H1 (cell line): ENCODE results near the gene LILRB2. TPM values are rescaled to one million over a fixed set of nuclear protein-coding genes. Genes with fewer than 3 reads are reported as not detected.

ENCODE experiments used
- CTCF ChIA-PET: fragments of 300-600 bp; sonication (Branson Sonifier 250); formaldehyde crosslinking; loops from one replicate; lab custom pipeline; 2021; ENCODE audit not compliant: partially characterized antibody; lab: Charles Lee
- POLR2A ChIA-PET: fragments of 300-600 bp; sonication (Branson Sonifier 250); formaldehyde crosslinking; loops from one replicate; lab custom pipeline; 2021; ENCODE audit warnings: inconsistent platforms; ENCODE audit not compliant: partially characterized antibody; lab: Charles Lee
- DNase-seq, 2 experiments: peaks; one replicate each; pipeline versions ENCODE4 v3.0.0 to v3.0.0-alpha.2; 2010 to 2022; ENCODE audit warnings: low spot score in 2 of 2, low read depth in 1 of 2, mixed read lengths in 1 of 2
- FAIRE-seq: peaks from 2 replicates; lab custom pipeline; 2011; peaks lifted over from hg19 to GRCh38; lab: Jason Lieb, UNC
- H2AFZ ChIP-seq: 2 replicates; pipeline ENCODE4 v1.8.1; 2012; ENCODE audit warnings: low read length, inconsistent platforms
- H2AK5ac ChIP-seq: 2 replicates; pipeline ENCODE4 v1.6.1; 2013; ENCODE audit warnings: low read depth, low read length
- H2BK120ac ChIP-seq: replicated peaks from 2 replicates; pipeline ENCODE3; 2013; ENCODE audit warnings: low read depth, low read length, inconsistent platforms
- H2BK12ac ChIP-seq: 2 replicates; pipeline ENCODE4 v1.6.1; 2013; ENCODE audit warnings: low read depth, low read length
- H2BK15ac ChIP-seq: 2 replicates; pipeline ENCODE4 v1.6.1; 2013; ENCODE audit warnings: low read length
- H2BK20ac ChIP-seq: 2 replicates; pipeline ENCODE4 v1.6.1; 2013; ENCODE audit warnings: low read length
- H2BK5ac ChIP-seq: 2 replicates; pipeline ENCODE4 v1.6.1; 2013; ENCODE audit warnings: low read depth, low read length
- H3K14ac ChIP-seq: 2 replicates; pipeline ENCODE4 v1.6.1; 2013; ENCODE audit warnings: inconsistent platforms; ENCODE audit not compliant: insufficient read length
- H3K18ac ChIP-seq: 2 replicates; pipeline ENCODE4 v1.6.1; 2013; ENCODE audit warnings: low read length; ENCODE audit errors: extremely low read depth
- H3K23ac ChIP-seq: 2 replicates; pipeline ENCODE4 v1.6.1; 2013; ENCODE audit warnings: inconsistent platforms; ENCODE audit not compliant: insufficient read length
- H3K23me2 ChIP-seq: 2 replicates; pipeline ENCODE4 v1.6.1; 2013; ENCODE audit warnings: low read depth, low read length
- H3K27ac ChIP-seq: 2 replicates; pipeline ENCODE4 v1.6.1; 2011; ENCODE audit warnings: low read depth, low read length, inconsistent platforms
- H3K27me3 ChIP-seq, 4 experiments: replicated peaks in 1 of 4; 1 replicate in 1 of 4; 2 replicates in 3 of 4; pipeline versions ENCODE4 v1.6.1 to v1.8.1; 2011 to 2013; ENCODE audit warnings: low read length in 3 of 4, mild to moderate bottlenecking in 3 of 4, inconsistent platforms in 2 of 4, mixed read lengths in 2 of 4, moderate library complexity in 1 of 4; ENCODE audit not compliant: control insufficient read depth in 3 of 4, insufficient read depth in 3 of 4; ENCODE audit errors: extremely low read depth in 1 of 4
- H3K36me3 ChIP-seq, 4 experiments: 2 replicates each; pipeline versions ENCODE4 v1.6.1 to v1.8.1; 2011 to 2013; ENCODE audit warnings: mild to moderate bottlenecking in 4 of 4, low read length in 3 of 4, moderate library complexity in 2 of 4, control low read depth in 1 of 4, inconsistent platforms in 1 of 4; ENCODE audit not compliant: insufficient read depth in 4 of 4, control insufficient read depth in 2 of 4
- H3K4ac ChIP-seq: replicated peaks from 2 replicates; pipeline ENCODE3; 2013; ENCODE audit warnings: low read length, low read depth, mixed read lengths, inconsistent platforms; ENCODE audit not compliant: insufficient read length
- H3K4me1 ChIP-seq, 4 experiments: replicated peaks in 1 of 4; 1 replicate in 1 of 4; 2 replicates in 3 of 4; pipeline versions ENCODE4 v1.6.1 to v1.8.1; 2011 to 2013; ENCODE audit warnings: low read length in 3 of 4, inconsistent platforms in 2 of 4, mixed read lengths in 1 of 4; ENCODE audit not compliant: insufficient read depth in 4 of 4, control insufficient read depth in 3 of 4
- H3K4me2 ChIP-seq, 2 experiments: 2 replicates each; pipeline versions ENCODE4 v1.6.1 to v1.8.1; 2011 to 2013; ENCODE audit warnings: low read depth in 2 of 2, low read length in 2 of 2, control low read depth in 1 of 2, inconsistent platforms in 1 of 2, mild to moderate bottlenecking in 1 of 2; ENCODE audit not compliant: insufficient read depth in 1 of 2
- H3K4me3 ChIP-seq, 4 experiments: fragments of 200-600, 300-600 bp in 1 of 4; sonication (generic), shearing (Covaris generic), sonication (Bioruptor Twin) in 1 of 4; 2 replicates each; pipeline versions ENCODE4 v1.5.1 to v1.8.1; 2011 to 2016; ENCODE audit warnings: low read length in 4 of 4, low read depth in 3 of 4, control low read depth in 2 of 4, inconsistent platforms in 2 of 4, mild to moderate bottlenecking in 2 of 4, mixed read lengths in 1 of 4, moderate library complexity in 1 of 4; ENCODE audit not compliant: insufficient read depth in 2 of 4; ENCODE audit errors: extremely low read depth in 1 of 4
- H3K56ac ChIP-seq: replicated peaks from 2 replicates; pipeline ENCODE3; 2013; ENCODE audit warnings: low read depth, mild to moderate bottlenecking, mixed read lengths, low read length, inconsistent platforms; ENCODE audit not compliant: insufficient read length
- H3K79me1 ChIP-seq: 2 replicates; pipeline ENCODE4 v1.6.1; 2013; ENCODE audit warnings: low read depth, low read length, control low read depth
- H3K79me2 ChIP-seq, 2 experiments: 2 replicates each; pipeline versions ENCODE4 v1.6.1 to v1.8.1; 2012 to 2013; ENCODE audit warnings: low read length in 2 of 2, mild to moderate bottlenecking in 2 of 2, inconsistent platforms in 1 of 2; ENCODE audit not compliant: insufficient read depth in 2 of 2, control insufficient read depth in 1 of 2
- H3K9ac ChIP-seq, 4 experiments: replicated peaks in 1 of 4; 1 replicate in 1 of 4; 2 replicates in 3 of 4; pipeline versions ENCODE4 v1.6.1 to v1.8.1; 2011 to 2013; ENCODE audit warnings: low read depth in 3 of 4, low read length in 3 of 4, control low read depth in 2 of 4, mild to moderate bottlenecking in 2 of 4, moderate library complexity in 2 of 4, inconsistent platforms in 1 of 4; ENCODE audit errors: extremely low read depth in 1 of 4
- H3K9me3 ChIP-seq, 2 experiments: 2 replicates each; pipeline versions ENCODE4 v1.6.1 to v1.8.1; 2012 to 2013; ENCODE audit warnings: mild to moderate bottlenecking in 2 of 2, moderate library complexity in 2 of 2, control low read depth in 1 of 2, inconsistent platforms in 1 of 2, low read depth in 1 of 2, low read length in 1 of 2, mixed read lengths in 1 of 2; ENCODE audit not compliant: insufficient read depth in 2 of 2
- H4K20me1 ChIP-seq, 2 experiments: replicated peaks in 1 of 2; 2 replicates each; pipeline versions ENCODE3 to v1.8.1; 2011 to 2013; ENCODE audit warnings: inconsistent platforms in 2 of 2, low read length in 2 of 2, mild to moderate bottlenecking in 1 of 2; ENCODE audit not compliant: insufficient read depth in 2 of 2, control insufficient read depth in 1 of 2
- H4K5ac ChIP-seq: 2 replicates; pipeline ENCODE4 v1.6.1; 2013; ENCODE audit warnings: low read length, low read depth, mixed read lengths, inconsistent platforms; ENCODE audit not compliant: insufficient read length
- H4K8ac ChIP-seq: 2 replicates; pipeline ENCODE4 v1.8.0; 2013; ENCODE audit warnings: mild to moderate bottlenecking, moderate library complexity, low read length, inconsistent platforms; ENCODE audit not compliant: insufficient read depth; ENCODE audit errors: extremely low read depth
- H4K91ac ChIP-seq: replicated peaks from 2 replicates; pipeline ENCODE3; 2013; ENCODE audit warnings: low read length, mixed read lengths, inconsistent platforms; ENCODE audit not compliant: insufficient read length
- CHD2 ChIP-seq: IDR thresholded peaks from 2 replicates; pipeline ENCODE4 v1.6.1; 2012; ENCODE audit warnings: low read length, improper control_type of control experiment
- CREB1 ChIP-seq: IDR thresholded peaks from 2 replicates; pipeline ENCODE4 v1.6.1; 2012; ENCODE audit warnings: inconsistent platforms
- CTBP2 ChIP-seq: IDR thresholded peaks from 2 replicates; pipeline ENCODE4 v1.7.0; 2011; ENCODE audit warnings: borderline replicate concordance, mild to moderate bottlenecking, moderate library complexity, mixed read lengths, low read length; ENCODE audit not compliant: insufficient read depth, insufficient read length
- KDM1A ChIP-seq: fragments of 200-600, 300-600 bp; sonication (generic); IDR thresholded peaks from 2 replicates; pipeline ENCODE4 v1.7.1; 2016; ENCODE audit warnings: mild to moderate bottlenecking, low read length, borderline replicate concordance
- NANOG ChIP-seq: IDR thresholded peaks from 2 replicates; pipeline ENCODE4 v1.6.1; 2011; ENCODE audit warnings: low read length, low read depth, mild to moderate bottlenecking, inconsistent platforms; ENCODE audit not compliant: insufficient read depth, poor library complexity, severe bottlenecking
- NRF1 ChIP-seq: IDR thresholded peaks from 2 replicates; pipeline ENCODE4 v1.6.1; 2011; ENCODE audit warnings: mild to moderate bottlenecking, low read depth, low read length, improper control_type of control experiment
- POLR2A ChIP-seq, 2 experiments: IDR thresholded peaks; 1 replicate in 1 of 2; 2 replicates in 1 of 2; pipeline ENCODE4 v1.6.1; 2011; ENCODE audit warnings: low read depth in 2 of 2, low read length in 2 of 2, mild to moderate bottlenecking in 2 of 2; ENCODE audit errors: control extremely low read depth in 1 of 2
- SP2 ChIP-seq: IDR thresholded peaks from 2 replicates; pipeline ENCODE4 v1.6.1; 2012; ENCODE audit warnings: mild to moderate bottlenecking, low read length, inconsistent platforms
- SUZ12 ChIP-seq: fragments of 200-600 bp; sonication (generic); IDR thresholded peaks from 2 replicates; pipeline ENCODE4 v1.6.1; 2012; ENCODE audit warnings: mild to moderate bottlenecking, inconsistent platforms, low read length, moderate library complexity, mixed read lengths
- TAF1 ChIP-seq: IDR thresholded peaks from 2 replicates; pipeline ENCODE4 v1.6.1; 2011; ENCODE audit warnings: mild to moderate bottlenecking, low read depth, low read length
- TBP ChIP-seq: IDR thresholded peaks from 2 replicates; pipeline ENCODE4 v1.6.1; 2011; ENCODE audit warnings: low read depth, low read length, improper control_type of control experiment
- WGBS, 2 experiments: shearing (Covaris generic) in 1 of 2; methylation state at CpG; one replicate each; pipeline versions ENCODE4 v1.1.6 to v1.1.7; 2013 to 2015; ENCODE audit warnings: low lambda C conversion rate in 2 of 2, mixed read lengths in 2 of 2, inconsistent platforms in 1 of 2, low coverage in 1 of 2, missing lambda C conversion rate in 1 of 2; ENCODE audit not compliant: insufficient replicate concordance in 2 of 2, insufficient coverage in 1 of 2, insufficient read length in 1 of 2; ENCODE audit errors: extremely low coverage in 1 of 2, missing lambda C conversion rate in 1 of 2; 5-methylcytosine and 5-hydroxymethylcytosine counted together
- polyA plus RNA-seq, 7 experiments: library from polyadenylated mRNA; depleted of rRNA in 3 of 7; stranded (reverse) in 5 of 7; unstranded in 2 of 7; fragments of >200 nt in 5 of 7; fragments of 200-250 nt in 2 of 7; gene quantifications; 1 replicate in 5 of 7; 2 replicates in 1 of 7; 4 replicates in 1 of 7; pipeline versions ENCODE4 v1.2.1 to v1.2.3, GENCODE V29; 2011 to 2013; ENCODE audit warnings: missing spikeins in 2 of 7, mixed read lengths in 2 of 7
- total RNA-seq: library from RNA; stranded (reverse); fragmentation: NEBNext Ultra II Directional; extraction: Animal tissue kit (Norgen Biotek cat#: 25700); gene quantifications from 2 replicates; pipeline ENCODE4 v1.2.1, GENCODE V29; 2021
- TF ChIP-seq, protein P1 (sequence below): IDR thresholded peaks from 2 replicates; pipeline ENCODE4 v1.6.1; 2011; ENCODE audit warnings: low read length, improper control_type of control experiment

The LILRB2 gene
- total and polyA plus RNA-seq, 2 of the 8 experiments (the other 6 are each of a cell fraction or from before 2014, with no cell fraction given): not detected

DNA sequence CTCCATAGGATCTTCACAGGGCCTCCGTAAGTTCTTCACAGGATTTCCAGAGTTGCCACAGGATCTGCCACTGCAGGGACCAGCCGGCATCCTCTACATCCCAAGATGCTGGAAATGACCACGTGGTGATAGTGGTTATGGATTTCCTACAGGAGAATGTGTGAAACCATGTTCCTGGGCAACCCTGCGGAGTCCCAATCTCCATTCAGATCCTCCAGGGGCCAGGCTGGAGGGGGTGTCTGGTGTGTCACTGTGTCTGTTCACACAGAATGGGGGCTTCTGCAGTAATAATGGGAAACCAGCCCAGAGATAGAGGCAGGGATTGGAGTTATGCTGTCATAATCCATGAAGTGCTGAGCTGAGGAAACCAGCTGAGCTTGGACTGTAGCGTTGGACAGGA is 47.0 kb downstream of the LILRB2 start:
- Histone ChIP-seq H4K5ac (no peak overlapping the region), H3K27me3 (peaks cover 0 to 7% (median 2%) of the 10 kb centered on the region in 4 experiments; a peak in 3 of 7 replicates), H3K79me1 (no peaks in the 10 kb centered on the region), H2BK12ac (no peak overlapping the region), H2BK15ac (no peak overlapping the region), H3K4ac (no peak overlapping the region), H3K4me3 (no peak overlapping the region), H2BK120ac (no peak overlapping the region), H3K14ac (no peak overlapping the region), H2AK5ac (no peak overlapping the region), H3K4me2 (no peak overlapping the region), H4K91ac (no peak overlapping the region), H3K9me3 (peaks cover 4 to 6% of the 10 kb centered on the region in 2 experiments; a peak in 2 of 4 replicates), H2BK5ac (no peak overlapping the region), H3K36me3 (no peaks in the 10 kb centered on the region), H2AFZ (no peak overlapping the region), H3K23me2 (no peaks in the 10 kb centered on the region), H2BK20ac (no peak overlapping the region), H3K4me1 (no peaks in the 10 kb centered on the region), H3K18ac (no peak overlapping the region), H3K79me2 (no peaks in the 10 kb centered on the region), H3K56ac (no peak overlapping the region), H4K8ac (no peak overlapping the region), H3K27ac (no peak overlapping the region), H3K23ac (no peak overlapping the region), H4K20me1 (peaks cover 0 to 1% of the 10 kb centered on the region in 2 experiments), H3K9ac (no peak overlapping the region)
- WGBS, 2 experiments: 69% methylated on average over 5 of the region's 5 CpGs; no CpG with 5 or more reads in 1 of the 2 experiments
- CTCF ChIA-PET: interaction anchor here (1.1 to 1.9 kb wide), 4 partner anchors 32 to 158 kb away, joined by 3 to 9 read pairs (median 4); no protein-coding TSS in a partner anchor
- FAIRE-seq (no peak), DNase-seq (no peak)
- POLR2A ChIA-PET: interaction anchor here (1.6 to 4.9 kb wide), 3 partner anchors 24 to 33 kb away, joined by 4 to 44 read pairs (median 10); partner anchors contain the start of gene RPS9
- no peak for TF ChIP-seq CHD2
- no peak for TF ChIP-seq SUZ12
- TF ChIP-seq TBP: no peak
- TF ChIP-seq POLR2A (IDR thresholded peaks at IDR 0.05; ENCODE audit: control extremely low read depth in 1 of 2, low read depth in 2 of 2, low read length in 2 of 2): no peak
- no peak for TF ChIP-seq SP2
- no peak for TF ChIP-seq KDM1A
- TF ChIP-seq CREB1: no peak
- no peak for TF ChIP-seq NRF1
- no peak for TF ChIP-seq CTBP2
- TF ChIP-seq NANOG: no peak
- TF ChIP-seq TAF1: no peak
- TF ChIP-seq, protein P1, sequence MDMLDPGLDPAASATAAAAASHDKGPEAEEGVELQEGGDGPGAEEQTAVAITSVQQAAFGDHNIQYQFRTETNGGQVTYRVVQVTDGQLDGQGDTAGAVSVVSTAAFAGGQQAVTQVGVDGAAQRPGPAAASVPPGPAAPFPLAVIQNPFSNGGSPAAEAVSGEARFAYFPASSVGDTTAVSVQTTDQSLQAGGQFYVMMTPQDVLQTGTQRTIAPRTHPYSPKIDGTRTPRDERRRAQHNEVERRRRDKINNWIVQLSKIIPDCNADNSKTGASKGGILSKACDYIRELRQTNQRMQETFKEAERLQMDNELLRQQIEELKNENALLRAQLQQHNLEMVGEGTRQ: no peak
